ENCODE results near the gene AGAP3.
A peak's percentile ranks its signal among the peaks of the same experiment; 100 is the strongest.

The AGAP3 gene

GRCh38 chr7:151074817-151075661 lies 11.2 kb upstream of the AGAP3 start:
- no peak for DNase-seq

GRCh38 chr7:151075662-151075971 lies 10.7 kb upstream of the AGAP3 start:
- DNase-seq: no peak

- DNase-seq: no peak
Observed at GRCh38 chr7:151075978-151076426, 10.3 kb upstream of the AGAP3 start.

- no peak for DNase-seq
Observed at GRCh38 chr7:151076863-151077704, 9.2 kb upstream of the AGAP3 start.

GRCh38 chr7:151077705-151078232 lies 8.5 kb upstream of the AGAP3 start:
- DNase-seq: no peak

GRCh38 chr7:151078233-151079040 lies 7.8 kb upstream of the AGAP3 start:
- DNase-seq: no peak

- DNase-seq: no peak
Observed at GRCh38 chr7:151079199-151079910, 6.9 kb upstream of the AGAP3 start.

- no peak for DNase-seq
Observed at GRCh38 chr7:151080067-151080521, 6.2 kb upstream of the AGAP3 start.

- peak; percentile 80 for DNase-seq
Observed at GRCh38 chr7:151080522-151081169, 5.6 kb upstream of the AGAP3 start, which contains the start of gene FASTK. Gene FASTK, minus strand, starts transcription at chr7:151080809. Its CDS starts 43 bp downstream, at chr7:151080766.

GRCh38 chr7:151081170-151082101 lies 4.8 kb upstream of the AGAP3 start:
- no peak for DNase-seq

- no peak for DNase-seq
Observed at GRCh38 chr7:151082141-151083070, 3.9 kb upstream of the AGAP3 start.

GRCh38 chr7:151083071-151083823 lies 3.0 kb upstream of the AGAP3 start, which contains the start of gene TMUB1:
Gene TMUB1, minus strand, starts transcription at chr7:151083493. Its CDS starts 930 bp downstream, at chr7:151082563.
- peak; percentile 70 for DNase-seq

GRCh38 chr7:151083824-151084160 lies 2.5 kb upstream of the AGAP3 start:
- no peak for DNase-seq

GRCh38 chr7:151085329-151085690 lies 965 bp upstream of the AGAP3 start:
- DNase-seq: no peak

GRCh38 chr7:151086802-151087244 lies 548 bp downstream of the AGAP3 start:
- peak; percentile 34 for DNase-seq

- DNase-seq: peak; percentile 35
Observed at GRCh38 chr7:151087245-151088018, 1.2 kb downstream of the AGAP3 start.
